Activated CD4-positive, alpha-beta memory T cell treated with anti-CD3 and anti-CD28 coated beads for 36 hours (primary cell): Measurements from ENCODE around the gene PGR. TPM values are rescaled to one million over a fixed set of nuclear protein-coding genes. Genes with fewer than 3 reads are reported as not detected.

Source experiments
- CTCF ChIA-PET: fragments of 350-600 bp; sonication (Branson Sonifier 250); formaldehyde crosslinking; loops from one replicate; lab custom pipeline; 2021; ENCODE audit warnings: antibody characterized with exemption, inconsistent platforms; lab: Charles Lee
- POLR2A ChIA-PET: fragments of 350-600 bp; sonication (Branson Sonifier 250); formaldehyde crosslinking; loops from one replicate; lab custom pipeline; 2021; ENCODE audit warnings: antibody characterized with exemption; lab: Charles Lee
- DNase-seq: peaks from one replicate; pipeline ENCODE4 v3.0.0-alpha.2; 2020
- H3K27ac Mint-ChIP-seq: one replicate; pipeline ENCODE4 v1.8.0; 2021; ENCODE audit warnings: mixed read lengths
- H3K27me3 Mint-ChIP-seq: one replicate; pipeline ENCODE4 v1.8.0; 2021; ENCODE audit warnings: mixed read lengths
- H3K36me3 Mint-ChIP-seq: one replicate; pipeline ENCODE4 v1.8.0; 2021; ENCODE audit warnings: mixed read lengths
- H3K4me1 Mint-ChIP-seq: one replicate; pipeline ENCODE4 v1.8.0; 2021; ENCODE audit warnings: low read depth, mixed read lengths
- H3K4me3 Mint-ChIP-seq: one replicate; pipeline ENCODE4 v1.8.0; 2021; ENCODE audit warnings: mild to moderate bottlenecking, mixed read lengths
- H3K9me3 Mint-ChIP-seq: one replicate; pipeline ENCODE4 v1.8.0; 2021; ENCODE audit warnings: mixed read lengths
- intact Hi-C: fragments of 100-400 bp; cut with micrococcal nuclease; formaldehyde crosslinking; loops from one replicate; pipeline ENCODE4 v1.15.1; 2023
- total RNA-seq, 2 experiments: library from RNA; stranded (reverse); gene quantifications; one replicate each; pipeline ENCODE4 v1.2.3, GENCODE V29; 2021

PGR gene
- total RNA-seq, 2 experiments from 2014 or later, result not detected

DNA sequence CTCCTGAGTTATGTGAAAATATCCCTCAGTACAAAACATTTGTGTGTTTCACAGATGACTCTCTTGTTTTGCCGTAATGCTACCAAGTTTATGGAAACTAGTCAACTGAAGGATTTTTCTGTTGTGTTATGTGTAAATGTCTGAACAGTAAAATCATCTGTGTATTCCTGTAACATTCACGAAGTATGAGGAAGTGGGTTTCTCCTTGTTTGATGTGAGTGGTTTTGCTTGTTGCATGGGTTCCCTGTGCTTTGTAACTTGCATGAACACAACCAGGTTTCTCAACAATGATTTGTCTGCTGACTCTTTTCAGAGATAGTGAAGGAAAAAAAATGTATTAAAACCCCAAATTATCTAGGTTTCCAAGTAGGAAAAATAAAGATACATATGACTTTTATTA lies 138.1 kb downstream of the PGR start:
- H3K27me3 Mint-ChIP-seq, result no peaks in the 10 kb centered on the region
- H3K9me3 Mint-ChIP-seq, result no peaks in the 10 kb centered on the region
- DNase-seq, result no peak
- H3K4me3 Mint-ChIP-seq, result no peak overlapping the region
- CTCF ChIA-PET, result no interaction called here
- no peaks in the 10 kb centered on the region for H3K36me3 Mint-ChIP-seq
- no peaks in the 10 kb centered on the region for H3K4me1 Mint-ChIP-seq
- POLR2A ChIA-PET, result no interaction called here
- intact Hi-C loops, result no loop called here
- no peak overlapping the region for H3K27ac Mint-ChIP-seq

DNA sequence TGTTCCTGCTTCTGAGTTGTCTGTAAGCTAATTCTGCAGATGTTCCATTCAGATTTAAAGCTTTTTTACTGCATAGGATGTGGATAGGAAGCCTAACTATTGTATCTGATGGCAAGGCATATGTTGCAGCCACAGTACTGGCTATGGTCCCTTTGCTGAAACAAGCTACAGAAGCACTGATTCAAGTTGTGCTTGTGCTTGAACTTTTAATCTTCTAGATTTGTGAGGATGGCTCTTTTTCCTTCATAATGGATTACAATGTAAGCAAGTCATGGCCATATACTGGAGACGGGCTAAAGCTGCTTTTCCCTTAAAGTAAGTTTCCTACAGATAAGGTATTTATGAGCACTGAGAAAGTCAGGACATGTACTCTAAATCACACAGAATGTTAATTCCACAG lies 138.7 kb downstream of the PGR start:
- H3K4me1 Mint-ChIP-seq, result no peaks in the 10 kb centered on the region
- no peak overlapping the region for H3K27ac Mint-ChIP-seq
- ChIA-PET CTCF (no interaction called here), POLR2A (no interaction called here)
- H3K36me3 Mint-ChIP-seq, result no peaks in the 10 kb centered on the region
- intact Hi-C loops, result no loop called here
- no peak for DNase-seq
- no peaks in the 10 kb centered on the region for H3K27me3 Mint-ChIP-seq
- H3K9me3 Mint-ChIP-seq, result no peaks in the 10 kb centered on the region
- no peak overlapping the region for H3K4me3 Mint-ChIP-seq

GRCh38 chr11:100984668-100985067 lies 144.9 kb downstream of the PGR start:
- Mint-ChIP-seq H3K27ac (no peak overlapping the region), H3K27me3 (no peaks in the 10 kb centered on the region), H3K9me3 (peaks cover 7% of the 10 kb centered on the region), H3K4me1 (no peaks in the 10 kb centered on the region), H3K4me3 (no peak overlapping the region), H3K36me3 (no peaks in the 10 kb centered on the region)
- CTCF ChIA-PET, result no interaction called here
- POLR2A ChIA-PET, result no interaction called here
- intact Hi-C loops, result no loop called here
- DNase-seq, result no peak

DNA sequence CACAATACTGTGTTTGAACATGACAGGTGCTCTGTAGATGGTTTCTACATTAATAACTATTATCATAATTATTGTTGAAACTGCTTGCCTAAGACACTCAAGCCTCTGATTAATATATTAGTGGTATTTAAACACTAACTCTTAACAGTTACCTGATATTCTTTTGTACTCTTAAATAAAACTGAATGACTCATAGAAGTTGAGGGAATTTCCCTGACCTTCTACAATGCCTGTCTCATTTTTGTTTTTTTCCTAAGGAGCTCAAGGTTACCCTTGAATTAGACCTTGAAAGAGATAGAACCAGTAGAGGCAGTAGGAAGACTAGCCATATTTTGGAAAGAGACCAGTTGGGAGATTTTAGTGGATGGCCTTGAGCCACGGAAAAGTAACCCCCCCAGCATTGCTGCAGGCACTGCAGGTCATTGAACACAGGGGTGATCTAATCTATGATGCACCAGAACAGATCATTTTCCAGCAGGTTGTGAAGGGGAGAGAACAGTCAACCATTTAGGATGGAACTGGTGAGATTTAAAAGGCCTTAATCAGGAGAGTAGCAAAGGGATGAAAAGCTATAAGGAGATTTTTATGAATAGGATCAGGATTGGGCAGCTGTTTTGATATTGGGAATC lies 148.3 kb downstream of the PGR start:
- Mint-ChIP-seq H3K4me1 (no peaks in the 10 kb centered on the region), H3K27ac (no peak overlapping the region), H3K4me3 (no peak overlapping the region), H3K27me3 (no peaks in the 10 kb centered on the region), H3K36me3 (no peaks in the 10 kb centered on the region), H3K9me3 (peaks cover 7% of the 10 kb centered on the region)
- DNase-seq, result no peak
- ChIA-PET CTCF (no interaction called here), POLR2A (no interaction called here)
- intact Hi-C loops, result no loop called here

- Mint-ChIP-seq H3K27ac (no peak overlapping the region), H3K4me3 (no peak overlapping the region), H3K36me3 (no peaks in the 10 kb centered on the region), H3K4me1 (no peaks in the 10 kb centered on the region), H3K9me3 (peaks cover 7% of the 10 kb centered on the region), H3K27me3 (no peaks in the 10 kb centered on the region)
- intact Hi-C loops, result no loop called here
- ChIA-PET POLR2A (no interaction called here), CTCF (no interaction called here)
- DNase-seq, result no peak
Measured at GRCh38 chr11:100980156-100980555, 149.5 kb downstream of the PGR start.
